Vagina (tissue), 2 donors: ENCODE data around the gene PIGK. TPM values are rescaled to one million over a fixed set of nuclear protein-coding genes. Genes with fewer than 3 reads are reported as not detected.

Experiments used
- microRNA-seq: library from miRNA; unstranded; fragments of <30 nt; microRNA quantifications from one replicate; pipeline ENCODE4, GENCODE V29; 2017; ENCODE audit warnings: borderline number of aligned reads, borderline replicate concordance
- small RNA-seq: library from RNA; depleted of rRNA; stranded (forward); fragments of <200 nt; gene quantifications from one replicate; pipeline ENCODE3, GENCODE V24; 2016
- total RNA-seq: library from RNA; depleted of rRNA; stranded (reverse); fragments of >200 nt; gene quantifications from one replicate; pipeline ENCODE4 v1.2.3, GENCODE V29; 2016

Gene PIGK
- total RNA-seq, 1 donor from 2014 or later = 12.8 TPM

Small RNA genes lying within 50 kb of the gene (microRNA-seq; reads per million reads assigned to microRNA genes)
- gene MIR7156 = not detected

Small RNA genes lying within 50 kb of the gene (small RNA-seq; reads per million reads assigned to genes)
- not detected for gene MIR7156

Other genes with a start within 250 kb of the PIGK start
- gene AK5, start 62.6 kb upstream of the PIGK start, total RNA-seq = 6.9 TPM